ENCODE results near the gene DAB1. TPM values are rescaled to one million over a fixed set of nuclear protein-coding genes. Genes with fewer than 3 reads are reported as not detected.

The DAB1 gene
- total and polyA plus RNA-seq, 2 of the 8 experiments (the other 6 are each of a cell fraction or from before 2014, with no cell fraction given): 4.4 to 11.8 TPM

GRCh38 chr1:57431400-57431799 lies 7.5 kb upstream of the DAB1 start:
- H4K20me1 ChIP-seq (replicated peaks in 1 of 2; ENCODE audit: control insufficient read depth in 1 of 2, insufficient read depth in 2 of 2, low read length in 2 of 2): no peaks in the 10 kb centered on the region
- FAIRE-seq: no peak
- no peaks in the 10 kb centered on the region for H3K4me1 ChIP-seq (replicated peaks in 1 of 4; ENCODE audit: control insufficient read depth in 3 of 4, insufficient read depth in 4 of 4, low read length in 3 of 4)
- no peak overlapping the region for H2AFZ ChIP-seq (ENCODE audit: low read length)
- no peak overlapping the region for H2BK15ac ChIP-seq (ENCODE audit: low read length)
- POLR2A ChIA-PET (ENCODE audit: partially characterized antibody): interaction anchor here (0.6 kb wide), 1 partner anchor 61 kb away, joined by 3 read pairs; no protein-coding TSS in a partner anchor
- no peak overlapping the region for H3K4me3 ChIP-seq (ENCODE audit: extremely low read depth in 1 of 4, insufficient read depth in 2 of 4, low read depth in 3 of 4, low read length in 4 of 4)
- WGBS, 2 experiments (ENCODE audit: extremely low coverage in 1 of 2, insufficient coverage in 1 of 2, insufficient read length in 1 of 2, insufficient replicate concordance in 2 of 2, low coverage in 1 of 2, low lambda C conversion rate in 2 of 2, missing lambda C conversion rate in 1 of 2): 94% methylated on average over 5 of the region's 5 CpGs; no CpG with 5 or more reads in 1 of the 2 experiments
- H4K91ac ChIP-seq (replicated peaks; ENCODE audit: insufficient read length, low read length): no peak overlapping the region
- CTCF ChIA-PET (ENCODE audit: partially characterized antibody): interaction anchor here (0.7 to 1.5 kb wide), 4 partner anchors 29 to 661 kb away, joined by 3 to 4 read pairs (median 4); no protein-coding TSS in a partner anchor
- H3K4ac ChIP-seq (replicated peaks; ENCODE audit: insufficient read length, low read depth, low read length): no peak overlapping the region
- no peak overlapping the region for H2AK5ac ChIP-seq (ENCODE audit: low read depth, low read length)
- H2BK12ac ChIP-seq (ENCODE audit: low read depth, low read length): no peak overlapping the region
- no peaks in the 10 kb centered on the region for H3K79me1 ChIP-seq (ENCODE audit: low read depth, low read length)
- H3K23me2 ChIP-seq (ENCODE audit: low read depth, low read length): no peaks in the 10 kb centered on the region
- H3K79me2 ChIP-seq (ENCODE audit: control insufficient read depth in 1 of 2, insufficient read depth in 2 of 2, low read length in 2 of 2): no peaks in the 10 kb centered on the region
- no peak overlapping the region for H2BK5ac ChIP-seq (ENCODE audit: low read depth, low read length)
- H3K4me2 ChIP-seq (ENCODE audit: insufficient read depth in 1 of 2, low read depth in 2 of 2, low read length in 2 of 2): no peak overlapping the region
- H3K27ac ChIP-seq (ENCODE audit: low read depth, low read length): no peak overlapping the region
- H3K14ac ChIP-seq (ENCODE audit: insufficient read length): no peak overlapping the region
- no peak overlapping the region for H3K56ac ChIP-seq (replicated peaks; ENCODE audit: insufficient read length, low read depth, low read length)
- no peaks in the 10 kb centered on the region for H3K27me3 ChIP-seq (replicated peaks in 1 of 4; ENCODE audit: control insufficient read depth in 3 of 4, extremely low read depth in 1 of 4, insufficient read depth in 3 of 4, low read length in 3 of 4)
- H3K36me3 ChIP-seq (ENCODE audit: control insufficient read depth in 2 of 4, insufficient read depth in 4 of 4, low read length in 3 of 4): no peaks in the 10 kb centered on the region
- H3K18ac ChIP-seq (ENCODE audit: extremely low read depth, low read length): no peak overlapping the region
- H4K5ac ChIP-seq (ENCODE audit: insufficient read length, low read depth, low read length): no peak overlapping the region
- H4K8ac ChIP-seq (ENCODE audit: extremely low read depth, insufficient read depth, low read length): no peak overlapping the region
- DNase-seq (ENCODE audit: low read depth in 1 of 2, low spot score in 2 of 2): no peak
- H3K23ac ChIP-seq (ENCODE audit: insufficient read length): no peak overlapping the region
- no peaks in the 10 kb centered on the region for H3K9me3 ChIP-seq (ENCODE audit: insufficient read depth in 2 of 2, low read depth in 1 of 2, low read length in 1 of 2)
- no peak overlapping the region for H3K9ac ChIP-seq (replicated peaks in 1 of 4; ENCODE audit: extremely low read depth in 1 of 4, low read depth in 3 of 4, low read length in 3 of 4)
- H2BK20ac ChIP-seq (ENCODE audit: low read length): no peak overlapping the region
- no peak overlapping the region for H2BK120ac ChIP-seq (replicated peaks; ENCODE audit: low read depth, low read length)
- no peak for TF ChIP-seq SIN3A (conservative IDR thresholded peaks at IDR 0.05 in 1 of 2, IDR thresholded peaks at IDR 0.05 in 1 of 2; ENCODE audit: low read depth in 1 of 2, low read length in 2 of 2)
- no peak for TF ChIP-seq POU5F1 (IDR thresholded peaks at IDR 0.05; ENCODE audit: low read depth, low read length)
- no peak for TF ChIP-seq SIRT6 (IDR thresholded peaks at IDR 0.05; ENCODE audit: low read length)
- no peak for TF ChIP-seq BACH1 (IDR thresholded peaks at IDR 0.05; ENCODE audit: low read length)
- no peak for TF ChIP-seq TEAD4 (IDR thresholded peaks at IDR 0.05; ENCODE audit: low read depth, low read length)
- TF ChIP-seq CREB1 (IDR thresholded peaks at IDR 0.05): no peak
- TF ChIP-seq CHD2 (IDR thresholded peaks at IDR 0.05; ENCODE audit: low read length): no peak
- no peak for TF ChIP-seq ATF2 (IDR thresholded peaks at IDR 0.05; ENCODE audit: low read length)
- TF ChIP-seq POLR2A (IDR thresholded peaks at IDR 0.05; ENCODE audit: control extremely low read depth in 1 of 2, low read depth in 2 of 2, low read length in 2 of 2): no peak
- no peak for TF ChIP-seq SP1 (IDR thresholded peaks at IDR 0.05; ENCODE audit: low read depth, low read length)
- no peak for TF ChIP-seq GTF2F1 (IDR thresholded peaks at IDR 0.05; ENCODE audit: borderline replicate concordance, low read depth, low read length)
- no peak for TF ChIP-seq TAF1 (IDR thresholded peaks at IDR 0.05; ENCODE audit: low read depth, low read length)
- no peak for TF ChIP-seq RAD21 (IDR thresholded peaks at IDR 0.05 in 1 of 2, conservative IDR thresholded peaks at IDR 0.05 in 1 of 2; ENCODE audit: low read depth in 2 of 2, low read length in 2 of 2)
- TF ChIP-seq RNF2 (IDR thresholded peaks at IDR 0.05; ENCODE audit: borderline replicate concordance, low read depth, low read length, missing control alignments, poor library complexity, severe bottlenecking): no peak

Data from H1 (cell line).